NOMO-1 treated with dmso at 0.1 percent for 144 hours (cell line): ENCODE results near the gene BANK1.

Experiments
- DNase-seq: peaks from one replicate; lab custom pipeline; 2025; ENCODE audit not compliant: unreplicated experiment; lab: John Stamatoyannopoulos, UW

The BANK1 gene

GRCh38 chr4:101818362-101818761, 27.8 kb downstream of the BANK1 start:
- DNase-seq: no peak

- DNase-seq: no peak
Observed at GRCh38 chr4:101823864-101824263, 33.3 kb downstream of the BANK1 start.

- no peak for DNase-seq
Observed at GRCh38 chr4:101824500-101824899, 34.0 kb downstream of the BANK1 start.

GRCh38 chr4:101825953-101826352, 35.4 kb downstream of the BANK1 start:
- no peak for DNase-seq

GRCh38 chr4:101831816-101832215, 41.3 kb downstream of the BANK1 start:
- DNase-seq: no peak

- DNase-seq: no peak
Observed at GRCh38 chr4:101833480-101833879, 43.0 kb downstream of the BANK1 start.

- no peak for DNase-seq
Observed at GRCh38 chr4:101835121-101835904, 44.8 kb downstream of the BANK1 start.

GRCh38 chr4:101843054-101843453, 52.5 kb downstream of the BANK1 start:
- no peak for DNase-seq

GRCh38 chr4:101846550-101846949, 56.0 kb downstream of the BANK1 start:
- DNase-seq: no peak

GRCh38 chr4:101850698-101851097, 60.2 kb downstream of the BANK1 start:
- DNase-seq: no peak

GRCh38 chr4:101851672-101852071, 61.1 kb downstream of the BANK1 start:
- no peak for DNase-seq

GRCh38 chr4:101853028-101853427, 62.5 kb downstream of the BANK1 start:
- DNase-seq: no peak

GRCh38 chr4:101853691-101854090, 63.2 kb downstream of the BANK1 start:
- no peak for DNase-seq

GRCh38 chr4:101855239-101855638, 64.7 kb downstream of the BANK1 start:
- DNase-seq: no peak

- no peak for DNase-seq
Observed at GRCh38 chr4:101856149-101856548, 65.6 kb downstream of the BANK1 start.

- DNase-seq: no peak
Observed at GRCh38 chr4:101857176-101857575, 66.6 kb downstream of the BANK1 start.

GRCh38 chr4:101858641-101859040, 68.1 kb downstream of the BANK1 start:
- no peak for DNase-seq

- DNase-seq: no peak
Observed at GRCh38 chr4:101862595-101862994, 72.1 kb downstream of the BANK1 start.

- no peak for DNase-seq
Observed at GRCh38 chr4:101864660-101865059, 74.1 kb downstream of the BANK1 start.

GRCh38 chr4:101865501-101866062, 75.1 kb downstream of the BANK1 start:
- DNase-seq: no peak

- DNase-seq: no peak
Observed at GRCh38 chr4:101870874-101871273, 80.3 kb downstream of the BANK1 start.

GRCh38 chr4:101871962-101872676, 81.6 kb downstream of the BANK1 start:
- DNase-seq: no peak
